ENCODE measurements around the gene UTP15. TPM values are rescaled to one million over a fixed set of nuclear protein-coding genes. Genes with fewer than 3 reads are reported as not detected.

Gene UTP15
- total and polyA plus RNA-seq, 7 donors, result 7.9 to 21.2 (median 12.4) TPM

DNA sequence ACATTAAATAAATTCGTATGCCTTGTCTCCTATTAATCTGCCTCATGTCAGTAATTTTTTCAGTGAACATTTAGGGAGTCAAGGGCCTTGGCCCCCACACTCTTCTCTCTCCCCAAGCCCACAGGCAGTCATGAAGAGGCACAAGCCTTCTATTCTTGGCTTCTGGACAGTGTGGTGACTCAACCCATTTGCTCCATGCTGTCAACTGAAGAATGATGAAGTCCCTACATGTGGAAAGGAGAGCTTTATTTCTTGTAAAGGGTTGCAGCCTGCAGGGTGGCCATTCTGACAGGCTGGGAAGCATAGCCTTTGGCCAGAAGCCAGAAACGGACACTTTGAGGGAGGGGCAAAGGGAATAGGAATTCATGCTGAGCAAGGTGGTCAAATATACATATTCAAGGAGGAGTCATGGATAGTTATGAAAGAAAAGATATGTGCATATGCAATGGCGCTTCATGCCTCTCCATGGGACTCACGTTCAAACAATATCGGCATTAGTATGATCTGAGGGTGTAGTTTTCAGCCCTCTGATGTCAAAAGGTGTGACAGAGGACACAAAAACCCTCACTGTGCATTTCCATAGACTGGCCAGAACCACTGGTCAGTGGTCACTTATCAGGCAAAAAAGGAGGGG lies 31.4 kb upstream of the UTP15 start:
- DNase-seq, result no peak
- Histone ChIP-seq H3K36me3 (ENCODE audit: insufficient read depth in 1 of 2, low read depth in 1 of 2) (no peaks in the 10 kb centered on the region), H3K4me3 (no peak overlapping the region), H3K27me3 (ENCODE audit: insufficient read depth in 3 of 3, low read length in 2 of 3) (no peaks in the 10 kb centered on the region), H3K4me1 (no peaks in the 10 kb centered on the region), H3K27ac (no peak overlapping the region), H3K9me3 (no peaks in the 10 kb centered on the region)
- WGBS, 3 donors, result 76 to 79% (median 78%) methylated on average over 5 of the region's 5 CpGs
- no peak for ATAC-seq
- TF ChIP-seq, protein P1, sequence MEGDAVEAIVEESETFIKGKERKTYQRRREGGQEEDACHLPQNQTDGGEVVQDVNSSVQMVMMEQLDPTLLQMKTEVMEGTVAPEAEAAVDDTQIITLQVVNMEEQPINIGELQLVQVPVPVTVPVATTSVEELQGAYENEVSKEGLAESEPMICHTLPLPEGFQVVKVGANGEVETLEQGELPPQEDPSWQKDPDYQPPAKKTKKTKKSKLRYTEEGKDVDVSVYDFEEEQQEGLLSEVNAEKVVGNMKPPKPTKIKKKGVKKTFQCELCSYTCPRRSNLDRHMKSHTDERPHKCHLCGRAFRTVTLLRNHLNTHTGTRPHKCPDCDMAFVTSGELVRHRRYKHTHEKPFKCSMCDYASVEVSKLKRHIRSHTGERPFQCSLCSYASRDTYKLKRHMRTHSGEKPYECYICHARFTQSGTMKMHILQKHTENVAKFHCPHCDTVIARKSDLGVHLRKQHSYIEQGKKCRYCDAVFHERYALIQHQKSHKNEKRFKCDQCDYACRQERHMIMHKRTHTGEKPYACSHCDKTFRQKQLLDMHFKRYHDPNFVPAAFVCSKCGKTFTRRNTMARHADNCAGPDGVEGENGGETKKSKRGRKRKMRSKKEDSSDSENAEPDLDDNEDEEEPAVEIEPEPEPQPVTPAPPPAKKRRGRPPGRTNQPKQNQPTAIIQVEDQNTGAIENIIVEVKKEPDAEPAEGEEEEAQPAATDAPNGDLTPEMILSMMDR (IDR thresholded peaks at IDR 0.05), result no peak
- intact Hi-C loops (cut with DNase I), result loop anchor here in 1 of 2 donors (2.0 kb wide), 1 partner anchor 13 kb away; no protein-coding TSS in a partner anchor

DNA sequence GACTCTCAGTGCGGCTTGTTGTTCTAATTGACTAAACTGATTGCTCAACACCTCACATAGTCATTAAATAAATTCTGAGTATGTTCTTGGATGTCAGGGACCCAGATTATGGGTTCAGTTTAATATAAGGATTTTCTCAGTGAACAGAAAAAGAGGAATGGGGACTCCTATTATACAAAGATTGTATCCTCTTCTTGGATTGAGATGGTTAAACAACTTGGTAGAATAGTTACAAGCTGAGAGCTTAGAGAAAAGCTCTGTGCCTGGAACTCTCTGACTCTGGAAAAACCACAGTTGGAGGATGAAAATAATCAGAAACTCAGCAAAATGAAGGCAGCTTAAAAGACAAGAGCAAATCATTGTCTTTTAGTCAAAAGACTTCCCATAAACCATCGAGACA lies 30.6 kb upstream of the UTP15 start:
- Histone ChIP-seq H3K27me3 (ENCODE audit: insufficient read depth in 3 of 3, low read length in 2 of 3) (no peaks in the 10 kb centered on the region), H3K4me1 (no peaks in the 10 kb centered on the region), H3K27ac (no peak overlapping the region), H3K9me3 (no peaks in the 10 kb centered on the region), H3K36me3 (ENCODE audit: insufficient read depth in 1 of 2, low read depth in 1 of 2) (no peaks in the 10 kb centered on the region), H3K4me3 (no peak overlapping the region)
- DNase-seq (no peak), ATAC-seq (no peak)
- intact Hi-C loops (cut with DNase I), result loop anchor here in 1 of 2 donors (2.0 kb wide), 1 partner anchor 14 kb away; no protein-coding TSS in a partner anchor
- 87 to 95% (median 93%) methylated on average over 2 of the region's 2 CpGs for WGBS, 3 donors
- TF ChIP-seq, protein P1 (IDR thresholded peaks at IDR 0.05), result no peak

DNA sequence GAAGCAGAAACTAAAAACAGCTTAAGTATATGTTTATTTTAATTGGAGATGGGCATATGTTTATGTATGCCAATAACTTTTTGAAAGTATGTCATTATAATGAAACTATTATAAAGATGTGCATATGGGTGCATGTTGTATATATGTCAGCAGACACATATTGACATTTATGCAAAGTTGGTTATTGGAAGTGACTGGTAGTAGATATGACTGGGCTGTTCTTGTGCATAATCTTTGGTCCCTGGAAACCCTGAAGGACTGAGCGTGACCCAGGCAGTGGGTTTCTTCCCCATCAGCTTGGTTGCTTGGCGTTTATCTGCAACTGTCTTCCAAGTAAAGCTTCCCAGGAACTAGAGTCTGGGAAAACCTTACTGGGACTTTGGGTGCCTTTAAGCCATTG lies 25.8 kb upstream of the UTP15 start:
- no peak for DNase-seq
- H3K4me3 ChIP-seq, result no peak overlapping the region
- no peak for ATAC-seq
- H3K27ac ChIP-seq, result no peak overlapping the region
- no peaks in the 10 kb centered on the region for H3K36me3 ChIP-seq (ENCODE audit: insufficient read depth in 1 of 2, low read depth in 1 of 2)
- no peaks in the 10 kb centered on the region for H3K4me1 ChIP-seq
- no peaks in the 10 kb centered on the region for H3K9me3 ChIP-seq
- TF ChIP-seq, protein P1 (IDR thresholded peaks at IDR 0.05), result no peak
- 75 to 87% (median 82%) methylated on average over 2 of the region's 2 CpGs for WGBS, 3 donors
- no peaks in the 10 kb centered on the region for H3K27me3 ChIP-seq (ENCODE audit: insufficient read depth in 3 of 3, low read length in 2 of 3)
- intact Hi-C loops (cut with DNase I), result no loop called here

DNA sequence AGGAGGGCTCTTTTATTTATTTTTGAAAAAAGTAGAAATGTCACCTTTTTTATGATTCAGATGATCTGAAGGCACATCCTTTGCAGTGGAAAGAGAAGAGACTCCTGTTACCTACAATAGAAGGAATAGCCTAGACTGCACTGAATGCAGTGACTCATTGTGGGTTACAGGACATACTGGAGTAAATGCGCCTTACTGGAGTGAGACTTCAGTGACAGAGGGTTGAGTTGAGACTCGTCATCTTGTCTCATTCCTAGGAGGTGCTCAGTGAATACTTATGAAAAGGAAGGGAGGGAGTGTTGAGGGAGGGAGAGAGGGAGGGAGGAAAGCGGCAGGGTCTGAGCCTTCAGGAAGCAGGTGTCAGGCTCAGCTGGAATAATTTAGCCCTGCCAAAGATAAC lies 25.4 kb upstream of the UTP15 start:
- Histone ChIP-seq H3K4me1 (no peaks in the 10 kb centered on the region), H3K36me3 (ENCODE audit: insufficient read depth in 1 of 2, low read depth in 1 of 2) (no peaks in the 10 kb centered on the region), H3K9me3 (no peaks in the 10 kb centered on the region), H3K4me3 (no peak overlapping the region), H3K27me3 (ENCODE audit: insufficient read depth in 3 of 3, low read length in 2 of 3) (no peaks in the 10 kb centered on the region), H3K27ac (no peak overlapping the region)
- ATAC-seq (no peak), DNase-seq (no peak)
- WGBS, 3 donors, result 39 to 51% (median 48%) methylated on average over 3 of the region's 3 CpGs
- intact Hi-C loops (cut with DNase I), result no loop called here
- TF ChIP-seq, protein P1 (IDR thresholded peaks at IDR 0.05), result no peak

DNA sequence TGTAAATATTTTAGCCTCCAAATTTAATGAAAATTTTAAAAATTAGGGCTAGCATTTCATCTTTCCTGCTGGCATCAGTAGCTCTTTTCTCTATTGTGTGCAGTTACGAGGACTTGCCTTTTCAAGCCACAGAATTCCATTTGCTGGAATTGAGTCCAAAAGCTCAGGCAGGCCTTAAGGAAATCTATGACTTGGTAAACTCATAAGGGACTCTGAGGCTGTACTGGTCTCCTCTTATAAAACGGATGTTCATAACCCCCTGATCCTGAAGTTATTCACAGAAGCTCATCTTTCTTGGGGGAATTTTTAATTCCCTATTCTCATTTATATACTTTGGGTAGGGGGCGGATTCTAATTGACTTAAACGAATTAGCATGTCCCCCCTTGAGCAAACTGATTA lies 23.5 kb upstream of the UTP15 start:
- Histone ChIP-seq H3K27me3 (ENCODE audit: insufficient read depth in 3 of 3, low read length in 2 of 3) (no peaks in the 10 kb centered on the region), H3K4me1 (no peaks in the 10 kb centered on the region), H3K9me3 (no peaks in the 10 kb centered on the region), H3K36me3 (ENCODE audit: insufficient read depth in 1 of 2, low read depth in 1 of 2) (no peaks in the 10 kb centered on the region), H3K4me3 (no peak overlapping the region), H3K27ac (no peak overlapping the region)
- TF ChIP-seq, protein P1 (IDR thresholded peaks at IDR 0.05), result no peak
- ATAC-seq, result no peak
- 62 to 68% (median 62%) methylated on average over 4 of the region's 4 CpGs for WGBS, 3 donors
- intact Hi-C loops (cut with DNase I), result no loop called here
- DNase-seq, result no peak

Measured in psoas muscle (tissue), 8 donors.